A549 (cell line): Measurements from ENCODE around the gene LINC01488.

ENCODE experiments used
- MYC ChIP-seq: IDR thresholded peaks from 2 replicates; pipeline ENCODE4 v1.6.1; 2012; ENCODE audit warnings: mild to moderate bottlenecking, inconsistent platforms, low read length, improper control_type of control experiment, borderline replicate concordance
- RFX5 ChIP-seq: fragments of 450-650 bp; IDR thresholded peaks from 2 replicates; pipeline ENCODE4 v1.7.1; 2014; ENCODE audit warnings: antibody characterized with exemption, mild to moderate bottlenecking, moderate library complexity
- TF ChIP-seq, protein P1 (sequence below): IDR thresholded peaks from 2 replicates; pipeline ENCODE4 v1.6.1; 2012
- TF ChIP-seq, protein P2 (sequence below): fragments of >200 bp; sonication (Bioruptor Twin); formaldehyde crosslinking; IDR thresholded peaks from 3 replicates; pipeline ENCODE4 v1.5.1; 2016

DNA sequence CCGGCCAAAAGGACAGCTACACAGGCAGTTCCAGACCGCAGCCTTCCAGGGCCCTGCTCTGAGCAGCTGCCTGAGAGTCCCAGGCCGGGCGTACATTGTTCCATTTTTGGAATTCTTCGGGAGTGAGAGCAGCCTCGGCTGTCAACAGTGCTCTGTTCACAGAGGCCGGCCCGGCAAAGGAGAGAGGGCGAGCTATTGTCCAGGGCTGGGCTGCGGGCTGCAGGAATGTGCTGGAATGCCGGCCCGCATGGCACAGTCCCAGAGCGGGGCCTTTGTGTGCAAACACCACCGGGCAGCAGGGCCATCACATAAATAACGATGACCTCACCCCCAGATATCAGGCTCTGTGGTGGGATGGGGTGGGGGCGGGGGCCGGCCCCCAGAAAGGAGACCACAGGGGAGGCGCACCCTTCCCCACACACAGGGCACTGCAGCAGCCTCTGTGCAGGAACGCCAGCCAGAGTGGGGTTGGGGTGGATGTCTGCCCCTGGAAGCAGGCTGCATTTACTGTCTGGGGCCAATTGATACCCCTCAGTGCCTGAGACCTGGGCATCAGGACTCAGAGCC is 15.8 kb downstream of the LINC01488 start:
- TF ChIP-seq, protein P1, sequence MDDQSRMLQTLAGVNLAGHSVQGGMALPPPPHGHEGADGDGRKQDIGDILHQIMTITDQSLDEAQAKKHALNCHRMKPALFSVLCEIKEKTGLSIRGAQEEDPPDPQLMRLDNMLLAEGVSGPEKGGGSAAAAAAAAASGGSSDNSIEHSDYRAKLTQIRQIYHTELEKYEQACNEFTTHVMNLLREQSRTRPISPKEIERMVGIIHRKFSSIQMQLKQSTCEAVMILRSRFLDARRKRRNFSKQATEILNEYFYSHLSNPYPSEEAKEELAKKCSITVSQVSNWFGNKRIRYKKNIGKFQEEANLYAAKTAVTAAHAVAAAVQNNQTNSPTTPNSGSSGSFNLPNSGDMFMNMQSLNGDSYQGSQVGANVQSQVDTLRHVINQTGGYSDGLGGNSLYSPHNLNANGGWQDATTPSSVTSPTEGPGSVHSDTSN, result peak; percentile 48; the same call in 1 of the 2 replicates
- TF ChIP-seq, protein P2, sequence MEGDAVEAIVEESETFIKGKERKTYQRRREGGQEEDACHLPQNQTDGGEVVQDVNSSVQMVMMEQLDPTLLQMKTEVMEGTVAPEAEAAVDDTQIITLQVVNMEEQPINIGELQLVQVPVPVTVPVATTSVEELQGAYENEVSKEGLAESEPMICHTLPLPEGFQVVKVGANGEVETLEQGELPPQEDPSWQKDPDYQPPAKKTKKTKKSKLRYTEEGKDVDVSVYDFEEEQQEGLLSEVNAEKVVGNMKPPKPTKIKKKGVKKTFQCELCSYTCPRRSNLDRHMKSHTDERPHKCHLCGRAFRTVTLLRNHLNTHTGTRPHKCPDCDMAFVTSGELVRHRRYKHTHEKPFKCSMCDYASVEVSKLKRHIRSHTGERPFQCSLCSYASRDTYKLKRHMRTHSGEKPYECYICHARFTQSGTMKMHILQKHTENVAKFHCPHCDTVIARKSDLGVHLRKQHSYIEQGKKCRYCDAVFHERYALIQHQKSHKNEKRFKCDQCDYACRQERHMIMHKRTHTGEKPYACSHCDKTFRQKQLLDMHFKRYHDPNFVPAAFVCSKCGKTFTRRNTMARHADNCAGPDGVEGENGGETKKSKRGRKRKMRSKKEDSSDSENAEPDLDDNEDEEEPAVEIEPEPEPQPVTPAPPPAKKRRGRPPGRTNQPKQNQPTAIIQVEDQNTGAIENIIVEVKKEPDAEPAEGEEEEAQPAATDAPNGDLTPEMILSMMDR, result no peak
- peak; percentile 52; the same call in 1 of the 2 replicates for TF ChIP-seq MYC
- no peak for TF ChIP-seq RFX5
